Spleen (tissue), 11 donors: ENCODE measurements around the gene INO80D. TPM values are rescaled to one million over a fixed set of nuclear protein-coding genes. Genes with fewer than 3 reads are reported as not detected.

ENCODE experiments used
- DNase-seq: peaks from one replicate; pipeline ENCODE4 v3.0.0-alpha.2; 2020
- H3K27ac ChIP-seq, 8 donors: fragments of 200-600 bp; sonication (generic) in 7 of 8; 1 replicate in 4 of 8; 2 replicates in 4 of 8; pipeline versions ENCODE4 v1.5.0 to v1.8.0; 2016 to 2021; ENCODE audit warnings: inconsistent platforms in 4 of 8, mild to moderate bottlenecking in 4 of 8, moderate library complexity in 1 of 8
- H3K27me3 ChIP-seq, 7 donors: fragments of 200-600 bp; sonication (generic) in 6 of 7; replicated peaks in 1 of 7; 1 replicate in 4 of 7; 2 replicates in 3 of 7; pipeline versions ENCODE4 v1.5.0 to v1.8.0; 2016 to 2021; ENCODE audit warnings: inconsistent platforms in 3 of 7, mild to moderate bottlenecking in 1 of 7
- H3K36me3 ChIP-seq, 6 donors: fragments of 200-600 bp; sonication (generic) in 5 of 6; 1 replicate in 4 of 6; 2 replicates in 2 of 6; pipeline versions ENCODE4 v1.5.0 to v1.8.0; 2016 to 2021; ENCODE audit warnings: inconsistent platforms in 2 of 6
- H3K4me1 ChIP-seq, 6 donors: fragments of 200-600 bp; sonication (generic) in 5 of 6; 1 replicate in 3 of 6; 2 replicates in 3 of 6; pipeline versions ENCODE4 v1.5.0 to v1.8.0; 2016 to 2021; ENCODE audit warnings: inconsistent platforms in 3 of 6
- H3K4me3 ChIP-seq, 8 donors: fragments of 200-600 bp; sonication (generic) in 7 of 8; 1 replicate in 4 of 8; 2 replicates in 4 of 8; pipeline versions ENCODE4 v1.5.0 to v1.8.0; 2016 to 2021; ENCODE audit warnings: inconsistent platforms in 4 of 8, mild to moderate bottlenecking in 4 of 8, moderate library complexity in 2 of 8
- H3K9me3 ChIP-seq, 8 donors: fragments of 200-600 bp; sonication (generic) in 7 of 8; 1 replicate in 4 of 8; 2 replicates in 4 of 8; pipeline versions ENCODE4 v1.5.0 to v1.8.0; 2016 to 2021; ENCODE audit warnings: inconsistent platforms in 4 of 8
- POLR2A ChIP-seq, 3 donors: fragments of 450-650 bp; IDR thresholded peaks; one replicate each; pipeline ENCODE4 v1.5.1; 2017; ENCODE audit warnings: antibody characterized with exemption in 3 of 3, mild to moderate bottlenecking in 1 of 3
- POLR2AphosphoS5 ChIP-seq, 3 donors: sonication (generic); formaldehyde crosslinking; IDR thresholded peaks; one replicate each; pipeline ENCODE4 v1.5.1; 2017; ENCODE audit warnings: antibody characterized with exemption in 3 of 3
- WGBS, 5 donors: extraction: QIAGEN DNeasy Blood & Tissue Kit in 3 of 5; methylation state at CpG; one replicate each; pipeline versions ENCODE4 v1.1.5 to v1.1.7; 2013 to 2018; 5-methylcytosine and 5-hydroxymethylcytosine counted together
- intact Hi-C: fragments of 100-400 bp; cut with DNase I; formaldehyde crosslinking; loops from one replicate; pipeline ENCODE4 v1.15.0; 2023; ENCODE audit warnings: low total_unique reads
- polyA plus RNA-seq, 3 donors: library from polyadenylated mRNA; stranded (reverse); fragments of 200-250 nt; gene quantifications; one replicate each; pipeline ENCODE4 v1.2.1, GENCODE V29; 2013
- total RNA-seq, 7 donors: library from RNA; depleted of rRNA in 3 of 7; stranded (reverse); fragments of >200 nt in 3 of 7; fragmentation: NEBNext Ultra II Directional in 4 of 7; extraction: Animal tissue kit (Norgen Biotek cat#: 25700) in 4 of 7; gene quantifications; one replicate each; pipeline versions ENCODE4 v1.1.0 to v1.2.1, GENCODE V29; 2016 to 2021
- TF ChIP-seq, protein P1 (sequence below), 11 experiments: fragments of 200-600 bp in 7 of 11; fragments of 450-650 bp in 4 of 11; sonication (generic) in 4 of 11; IDR thresholded peaks in 8 of 11; conservative IDR thresholded peaks in 3 of 11; 1 replicate in 7 of 11; 2 replicates in 4 of 11; pipeline versions ENCODE4 v1.4.0 to v1.8.0; 2016 to 2021; ENCODE audit warnings: antibody characterized with exemption in 11 of 11, inconsistent platforms in 4 of 11, mild to moderate bottlenecking in 1 of 11
- donor health status: healthy with polysubstance abuse.
- donor health status: DM: no; HTN: no; CAD: no; lungs with moderate emphysema.
- donor health status: DM: no; HTN: no; CAD: no.
- donor health status: Bipolar disorder and iron deficiency.
- donor health status: healthy.
- donor health status: DM: no; HTN: no; CAD: no.
- donor health status: DM: yes; HTN: yes; CAD: no.

The INO80D gene
- total and polyA plus RNA-seq, 10 donors: 1.6 to 39.8 (median 29.1) TPM

DNA sequence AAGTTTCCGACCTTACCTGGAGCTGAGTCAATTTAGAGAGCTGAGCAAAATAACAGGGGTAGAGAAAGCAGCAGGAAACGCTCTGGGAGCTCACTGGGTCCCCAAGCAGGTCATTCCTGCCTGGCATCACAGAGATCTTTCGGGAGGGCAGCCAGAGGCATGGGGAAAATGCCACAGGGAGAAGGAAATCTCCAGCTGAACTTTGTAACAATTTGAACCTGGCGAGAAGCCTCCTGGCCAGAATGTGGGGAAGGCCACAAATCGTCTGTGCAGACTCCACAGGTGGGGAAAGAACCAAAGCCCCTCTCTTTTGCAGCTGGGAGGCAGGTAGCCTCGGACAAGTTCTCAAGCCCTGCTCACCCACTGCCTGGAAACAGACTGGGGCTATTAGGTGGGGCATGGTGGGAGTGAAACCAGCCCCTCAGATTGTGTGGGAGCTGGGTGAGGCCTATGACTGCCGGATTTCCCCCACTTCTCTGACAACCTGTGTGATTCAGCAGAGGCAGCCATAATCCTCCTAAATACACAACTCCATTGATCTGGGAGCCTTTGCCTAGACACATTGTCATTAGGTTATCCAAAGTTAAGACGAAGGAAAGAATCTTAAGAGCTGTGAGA, 53.9 kb downstream of the INO80D start:
- H3K36me3 ChIP-seq: peaks cover 0 to 77% (median 32%) of the 10 kb centered on the region in 6 donors
- intact Hi-C loops: no loop called here
- no peak for DNase-seq
- H3K27ac ChIP-seq: no peak overlapping the region
- H3K27me3 ChIP-seq: no peaks in the 10 kb centered on the region
- TF ChIP-seq, protein P1, sequence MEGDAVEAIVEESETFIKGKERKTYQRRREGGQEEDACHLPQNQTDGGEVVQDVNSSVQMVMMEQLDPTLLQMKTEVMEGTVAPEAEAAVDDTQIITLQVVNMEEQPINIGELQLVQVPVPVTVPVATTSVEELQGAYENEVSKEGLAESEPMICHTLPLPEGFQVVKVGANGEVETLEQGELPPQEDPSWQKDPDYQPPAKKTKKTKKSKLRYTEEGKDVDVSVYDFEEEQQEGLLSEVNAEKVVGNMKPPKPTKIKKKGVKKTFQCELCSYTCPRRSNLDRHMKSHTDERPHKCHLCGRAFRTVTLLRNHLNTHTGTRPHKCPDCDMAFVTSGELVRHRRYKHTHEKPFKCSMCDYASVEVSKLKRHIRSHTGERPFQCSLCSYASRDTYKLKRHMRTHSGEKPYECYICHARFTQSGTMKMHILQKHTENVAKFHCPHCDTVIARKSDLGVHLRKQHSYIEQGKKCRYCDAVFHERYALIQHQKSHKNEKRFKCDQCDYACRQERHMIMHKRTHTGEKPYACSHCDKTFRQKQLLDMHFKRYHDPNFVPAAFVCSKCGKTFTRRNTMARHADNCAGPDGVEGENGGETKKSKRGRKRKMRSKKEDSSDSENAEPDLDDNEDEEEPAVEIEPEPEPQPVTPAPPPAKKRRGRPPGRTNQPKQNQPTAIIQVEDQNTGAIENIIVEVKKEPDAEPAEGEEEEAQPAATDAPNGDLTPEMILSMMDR (IDR thresholded peaks at IDR 0.05 in 8 of 11, conservative IDR thresholded peaks at IDR 0.05 in 3 of 11): no peak
- TF ChIP-seq POLR2AphosphoS5 (IDR thresholded peaks at IDR 0.05): no peak
- no peak for TF ChIP-seq POLR2A (IDR thresholded peaks at IDR 0.05)
- peaks cover 0 to 8% (median 0%) of the 10 kb centered on the region in 6 donors for H3K4me1 ChIP-seq
- no peak overlapping the region for H3K4me3 ChIP-seq
- peaks cover 0 to 15% (median 5%) of the 10 kb centered on the region in 8 donors for H3K9me3 ChIP-seq
- WGBS, 5 donors: 90 to 99% (median 96%) methylated on average over 8 of the region's 8 CpGs

DNA sequence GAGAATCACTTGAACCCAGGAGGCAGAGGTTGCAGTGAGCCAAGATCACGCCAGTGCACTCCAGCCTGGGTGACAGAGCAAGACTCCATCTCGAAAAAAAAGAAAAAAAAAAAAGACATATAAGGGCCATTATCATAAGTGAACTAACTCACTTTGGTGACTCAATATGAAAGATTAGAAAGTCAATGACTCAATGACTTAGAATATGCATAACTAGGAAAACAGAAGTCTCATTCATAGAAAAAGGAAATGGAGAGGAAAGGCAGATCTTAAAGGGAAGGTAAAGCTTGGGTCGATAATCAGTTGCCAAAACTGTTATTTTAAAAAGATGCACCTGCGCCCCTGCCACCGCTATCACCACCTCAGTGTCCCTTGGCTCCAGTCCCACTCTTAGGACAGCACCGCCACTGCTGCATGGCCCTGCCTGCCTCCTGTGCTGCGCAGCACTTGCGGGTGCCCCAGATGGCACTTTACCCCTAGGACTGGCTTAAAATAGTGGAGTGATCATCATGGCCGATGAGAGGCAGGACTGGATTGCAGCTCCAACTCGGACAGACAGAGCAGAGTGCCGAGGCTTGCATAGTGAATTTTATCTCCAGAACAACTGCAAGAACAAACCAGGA, 54.7 kb downstream of the INO80D start:
- intact Hi-C loops: no loop called here
- TF ChIP-seq, protein P1 (IDR thresholded peaks at IDR 0.05 in 8 of 11, conservative IDR thresholded peaks at IDR 0.05 in 3 of 11): no peak
- peak in 1 of 3 donors; percentile 29 for TF ChIP-seq POLR2AphosphoS5 (IDR thresholded peaks at IDR 0.05)
- Histone ChIP-seq H3K4me1 (peaks cover 0 to 8% (median 0%) of the 10 kb centered on the region in 6 donors), H3K4me3 (no peak overlapping the region), H3K9me3 (peaks cover 0 to 15% (median 5%) of the 10 kb centered on the region in 8 donors), H3K27ac (no peak overlapping the region), H3K36me3 (peaks cover 0 to 76% (median 35%) of the 10 kb centered on the region in 6 donors), H3K27me3 (no peaks in the 10 kb centered on the region)
- 87 to 93% (median 88%) methylated on average over 11 of the region's 11 CpGs for WGBS, 5 donors
- DNase-seq: no peak

DNA sequence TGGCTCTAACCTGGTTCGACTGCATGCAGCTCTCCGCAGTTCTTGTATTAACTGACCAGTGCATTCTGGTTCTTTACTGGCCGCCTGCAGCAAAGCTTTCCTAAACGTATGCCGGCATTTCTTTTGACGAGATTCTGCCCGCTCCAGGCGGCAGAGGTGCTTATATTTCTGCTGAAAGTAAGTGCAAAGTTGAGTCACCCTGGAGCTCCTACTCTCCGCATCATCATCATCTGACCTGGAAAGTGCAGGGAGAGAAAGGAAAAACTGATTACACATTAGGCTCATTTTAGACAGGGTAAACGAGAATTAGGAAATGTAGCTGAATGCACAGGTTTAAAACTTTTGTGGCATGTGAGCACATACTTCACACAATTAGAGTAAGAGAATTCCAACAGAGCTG, 57.9 kb downstream of the INO80D start:
- intact Hi-C loops: no loop called here
- DNase-seq: no peak
- no peaks in the 10 kb centered on the region for H3K27me3 ChIP-seq
- peaks cover 0 to 93% (median 38%) of the 10 kb centered on the region in 6 donors for H3K36me3 ChIP-seq
- H3K4me1 ChIP-seq: peaks cover 0 to 8% (median 0%) of the 10 kb centered on the region in 6 donors
- H3K27ac ChIP-seq: no peak overlapping the region
- no peak overlapping the region for H3K4me3 ChIP-seq
- WGBS, 5 donors: 90 to 97% (median 94%) methylated on average over 10 of the region's 10 CpGs
- TF ChIP-seq POLR2A (IDR thresholded peaks at IDR 0.05) (no peak), POLR2AphosphoS5 (IDR thresholded peaks at IDR 0.05) (no peak)
- TF ChIP-seq, protein P1 (IDR thresholded peaks at IDR 0.05 in 8 of 11, conservative IDR thresholded peaks at IDR 0.05 in 3 of 11): no peak
- H3K9me3 ChIP-seq: peaks cover 0 to 13% (median 5%) of the 10 kb centered on the region in 8 donors

DNA sequence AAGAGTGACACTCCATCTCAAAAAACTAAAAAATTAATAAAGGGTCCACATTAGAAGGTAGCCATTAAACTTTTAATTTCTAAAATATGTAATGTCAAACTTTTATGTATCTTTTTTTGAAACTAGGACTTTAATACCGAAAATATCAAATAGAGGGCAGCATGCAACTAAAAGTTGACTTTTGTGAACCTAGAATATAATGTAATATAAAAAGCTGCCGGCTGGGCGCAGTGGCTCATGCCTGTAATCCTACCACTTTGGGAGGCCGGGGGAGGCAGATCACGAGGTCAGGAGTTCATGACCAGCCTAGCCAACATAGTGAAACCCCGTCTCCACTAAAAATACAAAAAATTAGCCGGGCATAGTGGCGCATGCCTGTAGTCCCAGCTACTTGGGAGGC, 62.8 kb downstream of the INO80D start:
- Histone ChIP-seq H3K9me3 (no peaks in the 10 kb centered on the region), H3K27ac (no peak overlapping the region), H3K27me3 (no peaks in the 10 kb centered on the region), H3K4me3 (no peak overlapping the region), H3K36me3 (peaks cover 0 to 95% (median 39%) of the 10 kb centered on the region in 6 donors), H3K4me1 (no peaks in the 10 kb centered on the region)
- TF ChIP-seq, protein P1 (IDR thresholded peaks at IDR 0.05 in 8 of 11, conservative IDR thresholded peaks at IDR 0.05 in 3 of 11): no peak
- TF ChIP-seq POLR2A (IDR thresholded peaks at IDR 0.05): no peak
- TF ChIP-seq POLR2AphosphoS5 (IDR thresholded peaks at IDR 0.05): no peak
- intact Hi-C loops: no loop called here
- DNase-seq: no peak
- 85 to 91% (median 87%) methylated on average over 8 of the region's 8 CpGs for WGBS, 5 donors
